Upper lobe of right lung (tissue), 1 donor: Measurements from ENCODE around the gene KIF1C. TPM values are rescaled to one million over a fixed set of nuclear protein-coding genes. Genes with fewer than 3 reads are reported as not detected.

Experiments
- ATAC-seq: fragments of 200-7000 bp; cut with Tn5 transposase; one replicate; pipeline ENCODE4 v1.9.1; 2020; ENCODE audit warnings: mild to moderate bottlenecking, moderate library complexity
- DNase-seq: peaks from one replicate; pipeline ENCODE4 v3.0.0-alpha.2; 2020
- H3K27ac ChIP-seq: fragments of 200-600 bp; one replicate; pipeline ENCODE4 v1.8.0; 2022
- H3K27me3 ChIP-seq: fragments of 200-600 bp; one replicate; pipeline ENCODE4 v1.8.0; 2022; ENCODE audit warnings: mild to moderate bottlenecking
- H3K36me3 ChIP-seq: fragments of 200-600 bp; one replicate; pipeline ENCODE4 v1.8.0; 2022
- H3K4me1 ChIP-seq: fragments of 200-600 bp; one replicate; pipeline ENCODE4 v1.8.0; 2022
- H3K4me3 ChIP-seq: fragments of 200-600 bp; one replicate; pipeline ENCODE4 v1.8.0; 2022; ENCODE audit warnings: mild to moderate bottlenecking
- H3K9me3 ChIP-seq: fragments of 200-600 bp; one replicate; pipeline ENCODE4 v1.8.0; 2022
- intact Hi-C: fragments of 100-400 bp; cut with DNase I; formaldehyde crosslinking; loops from one replicate; pipeline ENCODE4 v1.11.0; 2022
- total RNA-seq: library from RNA; stranded (reverse); fragmentation: NEBNext Ultra II Directional; extraction: Animal tissue kit (Norgen Biotek cat#: 25700); gene quantifications from one replicate; pipeline ENCODE4 v1.2.1, GENCODE V29; 2021
- TF ChIP-seq, protein P1 (sequence below): fragments of 200-600 bp; IDR thresholded peaks from one replicate; pipeline ENCODE4 v1.8.0; 2022; ENCODE audit warnings: antibody characterized with exemption
- donor health status: DM: no; HTN: yes; CAD: no; lungs with severe emphysema.

Gene KIF1C
- total RNA-seq, 1 donor from 2014 or later: 254 TPM

GRCh38 chr17:5019475-5019956, 21.8 kb downstream of the KIF1C start:
- intact Hi-C loops: no loop called here
- no peak for DNase-seq
- Histone ChIP-seq H3K27me3 (no peaks in the 10 kb centered on the region), H3K4me1 (no peaks in the 10 kb centered on the region), H3K27ac (no peak overlapping the region), H3K4me3 (no peak overlapping the region), H3K36me3 (peaks cover 94% of the 10 kb centered on the region), H3K9me3 (no peaks in the 10 kb centered on the region)
- TF ChIP-seq, protein P1, sequence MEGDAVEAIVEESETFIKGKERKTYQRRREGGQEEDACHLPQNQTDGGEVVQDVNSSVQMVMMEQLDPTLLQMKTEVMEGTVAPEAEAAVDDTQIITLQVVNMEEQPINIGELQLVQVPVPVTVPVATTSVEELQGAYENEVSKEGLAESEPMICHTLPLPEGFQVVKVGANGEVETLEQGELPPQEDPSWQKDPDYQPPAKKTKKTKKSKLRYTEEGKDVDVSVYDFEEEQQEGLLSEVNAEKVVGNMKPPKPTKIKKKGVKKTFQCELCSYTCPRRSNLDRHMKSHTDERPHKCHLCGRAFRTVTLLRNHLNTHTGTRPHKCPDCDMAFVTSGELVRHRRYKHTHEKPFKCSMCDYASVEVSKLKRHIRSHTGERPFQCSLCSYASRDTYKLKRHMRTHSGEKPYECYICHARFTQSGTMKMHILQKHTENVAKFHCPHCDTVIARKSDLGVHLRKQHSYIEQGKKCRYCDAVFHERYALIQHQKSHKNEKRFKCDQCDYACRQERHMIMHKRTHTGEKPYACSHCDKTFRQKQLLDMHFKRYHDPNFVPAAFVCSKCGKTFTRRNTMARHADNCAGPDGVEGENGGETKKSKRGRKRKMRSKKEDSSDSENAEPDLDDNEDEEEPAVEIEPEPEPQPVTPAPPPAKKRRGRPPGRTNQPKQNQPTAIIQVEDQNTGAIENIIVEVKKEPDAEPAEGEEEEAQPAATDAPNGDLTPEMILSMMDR: no peak
- ATAC-seq: peak; percentile 33

- H3K9me3 ChIP-seq: no peaks in the 10 kb centered on the region
- ATAC-seq (no peak), DNase-seq (no peak)
- H3K27ac ChIP-seq: no peak overlapping the region
- no peaks in the 10 kb centered on the region for H3K27me3 ChIP-seq
- TF ChIP-seq, protein P1: no peak
- H3K4me1 ChIP-seq: no peaks in the 10 kb centered on the region
- H3K4me3 ChIP-seq: no peak overlapping the region
- intact Hi-C loops: no loop called here
- peaks cover 83% of the 10 kb centered on the region for H3K36me3 ChIP-seq
Measured at GRCh38 chr17:5020502-5021023, 22.8 kb downstream of the KIF1C start.

- DNase-seq (no peak), ATAC-seq (no peak)
- no peaks in the 10 kb centered on the region for H3K4me1 ChIP-seq
- H3K27me3 ChIP-seq: no peaks in the 10 kb centered on the region
- intact Hi-C loops: no loop called here
- H3K36me3 ChIP-seq: peaks cover 68% of the 10 kb centered on the region
- TF ChIP-seq, protein P1: no peak
- H3K4me3 ChIP-seq: no peak overlapping the region
- no peaks in the 10 kb centered on the region for H3K9me3 ChIP-seq
- no peak overlapping the region for H3K27ac ChIP-seq
Measured at GRCh38 chr17:5022171-5022711, 24.5 kb downstream of the KIF1C start.

GRCh38 chr17:5023588-5024147, 25.9 kb downstream of the KIF1C start:
- DNase-seq (no peak), ATAC-seq (peak; percentile 4)
- Histone ChIP-seq H3K27ac (no peak overlapping the region), H3K27me3 (no peaks in the 10 kb centered on the region), H3K4me1 (no peaks in the 10 kb centered on the region), H3K4me3 (no peak overlapping the region), H3K9me3 (no peaks in the 10 kb centered on the region), H3K36me3 (peaks cover 55% of the 10 kb centered on the region)
- TF ChIP-seq, protein P1: no peak
- intact Hi-C loops: no loop called here

DNA sequence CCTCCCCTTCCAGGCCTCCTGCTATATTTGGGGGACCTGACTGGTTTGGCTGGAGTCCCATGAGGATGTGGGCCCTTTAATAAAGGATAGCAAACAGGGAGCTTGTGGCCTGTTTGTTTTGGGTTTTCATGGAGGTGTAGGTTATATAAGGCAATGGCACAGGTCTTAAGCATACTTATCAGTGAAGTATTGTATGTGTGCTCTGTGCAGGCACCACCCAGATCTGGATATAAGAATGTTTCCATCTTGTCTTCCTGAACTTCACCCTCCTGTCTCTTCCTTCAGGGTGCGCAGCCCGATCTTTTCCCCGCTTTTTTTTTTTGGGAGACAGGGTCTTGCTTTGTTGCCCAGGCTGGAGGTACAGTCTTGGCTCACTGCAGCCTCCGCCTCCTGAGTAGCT, 26.9 kb downstream of the KIF1C start:
- TF ChIP-seq, protein P1: no peak
- Histone ChIP-seq H3K4me1 (no peaks in the 10 kb centered on the region), H3K4me3 (no peak overlapping the region), H3K36me3 (peaks cover 46% of the 10 kb centered on the region), H3K9me3 (no peaks in the 10 kb centered on the region), H3K27me3 (no peaks in the 10 kb centered on the region), H3K27ac (peak overlapping the region; percentile 47)
- intact Hi-C loops: no loop called here
- ATAC-seq (peak; percentile 33), DNase-seq (no peak)
